HEK293T (cell line): ENCODE results near the gene CPNE1.

ENCODE experiments used
- ARNT ChIP-seq: fragments of 450-650 bp; IDR thresholded peaks from 2 replicates; pipeline ENCODE4 v1.6.1; 2017; ENCODE audit warnings: mild to moderate bottlenecking
- BHLHE40 ChIP-seq: fragments of 450-650 bp; IDR thresholded peaks from 2 replicates; pipeline ENCODE4 v1.6.1; 2016; ENCODE audit warnings: mild to moderate bottlenecking, moderate library complexity, borderline replicate concordance
- ELF4 ChIP-seq: fragments of 450-650 bp; IDR thresholded peaks from 2 replicates; pipeline ENCODE4 v1.6.1; 2017; ENCODE audit warnings: antibody characterized with exemption
- FOXA1 ChIP-seq: fragments of 450-650 bp; IDR thresholded peaks from 2 replicates; pipeline ENCODE4 v1.6.1; 2016; ENCODE audit warnings: mild to moderate bottlenecking
- FOXK2 ChIP-seq: fragments of 450-650 bp; IDR thresholded peaks from 2 replicates; pipeline ENCODE4 v1.6.1; 2016; ENCODE audit warnings: mild to moderate bottlenecking
- FOXM1 ChIP-seq: fragments of 450-650 bp; IDR thresholded peaks from 2 replicates; pipeline ENCODE4 v1.6.1; 2017; ENCODE audit warnings: mild to moderate bottlenecking, borderline replicate concordance
- L3MBTL2 ChIP-seq: fragments of 450-650 bp; conservative IDR thresholded peaks from 2 replicates; pipeline ENCODE4 v1.6.1; 2016; ENCODE audit warnings: mild to moderate bottlenecking
- NFRKB ChIP-seq: fragments of 450-650 bp; IDR thresholded peaks from 2 replicates; pipeline ENCODE4 v1.6.1; 2016; ENCODE audit warnings: mild to moderate bottlenecking, moderate library complexity
- PKNOX1 ChIP-seq: fragments of 450-650 bp; IDR thresholded peaks from 2 replicates; pipeline ENCODE4 v1.6.1; 2016
- SP1 ChIP-seq: fragments of 450-650 bp; IDR thresholded peaks from 2 replicates; pipeline ENCODE4 v1.6.1; 2017
- SUZ12 ChIP-seq: fragments of 450-650 bp; IDR thresholded peaks from 2 replicates; pipeline ENCODE4 v1.6.1; 2016; ENCODE audit warnings: mild to moderate bottlenecking
- TARDBP ChIP-seq: fragments of 450-650 bp; IDR thresholded peaks from 2 replicates; pipeline ENCODE4 v1.6.1; 2016
- ZNF384 ChIP-seq: fragments of 450-650 bp; IDR thresholded peaks from 2 replicates; pipeline ENCODE4 v1.6.1; 2016

GRCh38 chr20:35606127-35606526, 58.6 kb downstream of the CPNE1 start:
- TF ChIP-seq ARNT (no peak), PKNOX1 (no peak), SP1 (no peak), FOXM1 (no peak), BHLHE40 (no peak), ZNF384 (no peak), FOXK2 (no peak), ELF4 (no peak), L3MBTL2 (no peak), SUZ12 (no peak), TARDBP (no peak), FOXA1 (no peak), NFRKB (no peak)
